A673 (cell line): ENCODE data around the gene MAP3K10. TPM values are rescaled to one million over a fixed set of nuclear protein-coding genes. Genes with fewer than 3 reads are reported as not detected.

Experiments
- BruUV-seq: library from RNA; stranded (reverse); fragments of 400-500 nt; replicated peaks from 2 replicates; lab custom pipeline; 2021; lab: Mats Ljungman, UMichigan
- CTCF ChIA-PET: fragments of 300-600 bp; sonication (Branson Sonifier 250); formaldehyde crosslinking; loops from one replicate; lab custom pipeline; 2022; ENCODE audit warnings: antibody characterized with exemption; lab: Charles Lee
- POLR2A ChIA-PET: fragments of 300-600 bp; sonication (Branson Sonifier 250); formaldehyde crosslinking; loops from one replicate; lab custom pipeline; 2022; ENCODE audit warnings: antibody characterized with exemption; ENCODE audit not compliant: low non-redundant PET; lab: Charles Lee
- DNase-seq: peaks from one replicate; pipeline ENCODE4 v3.0.0-alpha.2; 2015; ENCODE audit warnings: low spot score
- H3K27ac ChIP-seq: fragments of 200-600 bp; sonication (generic); 2 replicates; pipeline ENCODE4 v1.5.1; 2016; ENCODE audit warnings: mixed run types, low read depth, mild to moderate bottlenecking, mixed read lengths, antibody characterized with exemption, low read length; ENCODE audit not compliant: poor library complexity, severe bottlenecking
- H3K27me3 ChIP-seq: fragments of 200-600 bp; sonication (generic); replicated peaks from 2 replicates; pipeline ENCODE4 v1.6.1; 2017; ENCODE audit warnings: mixed run types, low read depth, mild to moderate bottlenecking, mixed read lengths, antibody characterized with exemption, low read length; ENCODE audit not compliant: insufficient read depth, poor library complexity
- H3K36me3 ChIP-seq: fragments of 200-600 bp; sonication (generic); 2 replicates; pipeline ENCODE4 v1.6.1; 2016; ENCODE audit warnings: mixed run types, mild to moderate bottlenecking, mixed read lengths, antibody characterized with exemption, low read length; ENCODE audit not compliant: insufficient read depth, poor library complexity, severe bottlenecking
- H3K4me1 ChIP-seq: fragments of 200-600 bp; sonication (generic); 2 replicates; pipeline ENCODE4 v1.6.1; 2017; ENCODE audit warnings: mixed run types, mild to moderate bottlenecking, mixed read lengths, antibody characterized with exemption, low read length; ENCODE audit not compliant: insufficient read depth, poor library complexity, severe bottlenecking
- H3K4me3 ChIP-seq: fragments of 200-600 bp; sonication (generic); 2 replicates; pipeline ENCODE4 v1.5.1; 2016; ENCODE audit warnings: low read depth, mixed run types, mild to moderate bottlenecking, mixed read lengths, low read length; ENCODE audit not compliant: poor library complexity, severe bottlenecking
- H3K9me3 ChIP-seq: fragments of 200-600 bp; sonication (generic); 2 replicates; pipeline ENCODE4 v1.6.1; 2016; ENCODE audit warnings: mixed run types, low read depth, mild to moderate bottlenecking, mixed read lengths, antibody characterized with exemption, low read length; ENCODE audit not compliant: poor library complexity, severe bottlenecking
- CTCF ChIP-seq: fragments of 300-800, 200-600 bp; sonication (generic); conservative IDR thresholded peaks from 2 replicates; pipeline ENCODE4 v1.5.1; 2017; ENCODE audit warnings: low read depth, mild to moderate bottlenecking, antibody characterized with exemption, low read length, moderate library complexity, mixed read lengths
- EZH2 ChIP-seq: fragments of 200-600 bp; sonication (generic); IDR thresholded peaks from 2 replicates; pipeline ENCODE4 v1.6.1; 2017; ENCODE audit warnings: borderline replicate concordance, low read depth, mild to moderate bottlenecking, mixed read lengths, antibody characterized with exemption, low read length; ENCODE audit not compliant: poor library complexity, severe bottlenecking
- intact Hi-C: fragments of 100-400 bp; cut with micrococcal nuclease; formaldehyde crosslinking; loops from one replicate; pipeline ENCODE4 v1.10.0; 2022; ENCODE audit not compliant: unreplicated experiment
- total RNA-seq: library from RNA; stranded (reverse); gene quantifications from 2 replicates; pipeline ENCODE4 v1.2.3, GENCODE V29; 2021

Gene MAP3K10
- total RNA-seq, 1 experiment from 2014 or later = 17.8 TPM

GRCh38 chr19:40252395-40252794, 61.2 kb downstream of the MAP3K10 start:
- no peak overlapping the region for H3K27ac ChIP-seq
- no peak for DNase-seq
- H3K4me3 ChIP-seq = no peak overlapping the region
- no peaks in the 10 kb centered on the region for H3K27me3 ChIP-seq
- ChIA-PET POLR2A (no interaction called here), CTCF (interaction anchor here (0.6 kb wide), 1 partner anchor 485 kb away, joined by 5 read pairs; no protein-coding TSS in a partner anchor)
- peaks cover 32% of the 10 kb centered on the region for H3K36me3 ChIP-seq
- TF ChIP-seq CTCF (no peak), EZH2 (no peak)
- H3K4me1 ChIP-seq = no peaks in the 10 kb centered on the region
- BruUV-seq = no TSS peak
- no peaks in the 10 kb centered on the region for H3K9me3 ChIP-seq
- intact Hi-C loops = no loop called here

DNA sequence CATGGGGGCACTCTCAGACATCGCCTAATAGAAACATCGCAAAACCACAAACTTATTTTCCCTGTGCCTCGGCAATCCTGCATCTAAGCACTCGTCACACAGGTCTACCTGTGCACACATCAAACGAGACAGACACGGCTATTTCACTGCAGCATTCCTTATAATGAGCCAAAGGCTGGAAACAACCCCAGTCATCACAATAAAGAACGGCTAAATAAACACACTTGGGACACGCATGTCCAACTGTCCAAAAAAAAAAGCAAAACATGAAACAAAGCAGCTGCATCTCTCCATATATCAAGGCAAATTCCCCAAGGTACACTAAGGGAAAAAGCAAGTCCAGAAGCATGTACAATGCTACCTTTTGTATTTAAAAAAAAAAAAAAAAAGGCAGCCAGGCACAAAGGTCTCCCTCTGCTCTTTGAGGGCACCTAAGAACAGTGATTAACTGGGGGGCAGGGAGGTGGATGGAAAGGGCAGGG, 62.4 kb downstream of the MAP3K10 start:
- CTCF ChIA-PET = no interaction called here
- peaks cover 32% of the 10 kb centered on the region for H3K36me3 ChIP-seq
- no peaks in the 10 kb centered on the region for H3K4me1 ChIP-seq
- H3K9me3 ChIP-seq = no peaks in the 10 kb centered on the region
- no peak overlapping the region for H3K27ac ChIP-seq
- intact Hi-C loops = no loop called here
- H3K27me3 ChIP-seq = no peaks in the 10 kb centered on the region
- POLR2A ChIA-PET = no interaction called here
- no peak overlapping the region for H3K4me3 ChIP-seq
- DNase-seq = no peak
- BruUV-seq = TSS peak; percentile 17
- TF ChIP-seq EZH2 (no peak), CTCF (no peak)

GRCh38 chr19:40254714-40255418, 63.6 kb downstream of the MAP3K10 start:
- H3K27me3 ChIP-seq = no peaks in the 10 kb centered on the region
- intact Hi-C loops = no loop called here
- no peaks in the 10 kb centered on the region for H3K4me1 ChIP-seq
- H3K9me3 ChIP-seq = no peaks in the 10 kb centered on the region
- POLR2A ChIA-PET = no interaction called here
- BruUV-seq = no TSS peak
- no peak for TF ChIP-seq EZH2
- no peak for TF ChIP-seq CTCF
- H3K36me3 ChIP-seq = peaks cover 32% of the 10 kb centered on the region
- no peak overlapping the region for H3K27ac ChIP-seq
- H3K4me3 ChIP-seq = no peak overlapping the region
- DNase-seq = no peak
- CTCF ChIA-PET = no interaction called here
